Measurements from ENCODE around the gene NKD1.
"Not testable (repeated sequence)": the region's sequence is repeated elsewhere in the genome, so short reads cannot be mapped to it uniquely, and the experiment has no call there.

Gene NKD1

GRCh38 chr16:50548125-50548908, at the start of gene NKD1:
TSS of gene NKD1 (plus strand) at chr16:50548396. CDS start at chr16:50548554, 158 bp downstream.
- peak in 53 of 56 donors; percentile 17 to 90 (median 60) for DNase-seq

- no peak for DNase-seq
These were observed 49.6 kb upstream of the NKD1 start for GRCh38 chr16:50498431-50499155.

- DNase-seq = no peak
These were observed 48.9 kb upstream of the NKD1 start for GRCh38 chr16:50499254-50499653.

- DNase-seq = no peak
These were observed 47.9 kb upstream of the NKD1 start for GRCh38 chr16:50500171-50500874.

- DNase-seq = no peak
These were observed 46.9 kb upstream of the NKD1 start for GRCh38 chr16:50501251-50501650.

- no peak for DNase-seq
These were observed 46.1 kb upstream of the NKD1 start for GRCh38 chr16:50501986-50502615.

- DNase-seq = no peak
These were observed 45.6 kb upstream of the NKD1 start for GRCh38 chr16:50502616-50503011.

GRCh38 chr16:50503868-50504531, 44.2 kb upstream of the NKD1 start:
- not testable (repeated sequence) for DNase-seq

- DNase-seq = no peak
These were observed 43.1 kb upstream of the NKD1 start for GRCh38 chr16:50505115-50505514.

- DNase-seq = no peak
These were observed 42.3 kb upstream of the NKD1 start for GRCh38 chr16:50505714-50506542.

GRCh38 chr16:50506543-50506937, 41.7 kb upstream of the NKD1 start:
- DNase-seq = no peak

GRCh38 chr16:50507397-50507796, 40.8 kb upstream of the NKD1 start:
- no peak for DNase-seq

- peak in 15 of 56 donors; percentile 1 to 46 (median 14) for DNase-seq
These were observed 38.5 kb upstream of the NKD1 start for GRCh38 chr16:50509521-50510341.

- no peak for DNase-seq
These were observed 33.0 kb upstream of the NKD1 start for GRCh38 chr16:50515218-50515617.

- DNase-seq = no peak
These were observed 31.8 kb upstream of the NKD1 start for GRCh38 chr16:50516401-50516800.

- no peak for DNase-seq
These were observed 31.3 kb upstream of the NKD1 start for GRCh38 chr16:50516890-50517289.

GRCh38 chr16:50517450-50518252, 30.5 kb upstream of the NKD1 start:
- DNase-seq = no peak

- no peak for DNase-seq
These were observed 29.2 kb upstream of the NKD1 start for GRCh38 chr16:50519001-50519400.
